Activated B cell treated with CpG ODN at 0.5 μM for 24 hours (primary cell): ENCODE results near the gene SPACDR. TPM values are rescaled to one million over a fixed set of nuclear protein-coding genes. Genes with fewer than 3 reads are reported as not detected.

Source experiments
- ATAC-seq: fragments of 200-7000 bp; cut with Tn5 transposase; one replicate; pipeline ENCODE4 v1.10.0; 2021; ENCODE audit warnings: low read depth, mild to moderate bottlenecking, moderate library complexity
- CTCF ChIA-PET: fragments of 350-600 bp; sonication (Branson Sonifier 250); formaldehyde crosslinking; loops from one replicate; lab custom pipeline; 2021; ENCODE audit warnings: antibody characterized with exemption; lab: Charles Lee
- POLR2A ChIA-PET: fragments of 350-600 bp; sonication (Branson Sonifier 250); formaldehyde crosslinking; loops from one replicate; lab custom pipeline; 2021; ENCODE audit warnings: antibody characterized with exemption; lab: Charles Lee
- DNase-seq: peaks from one replicate; pipeline ENCODE4 v3.0.0; 2022
- H3K27ac Mint-ChIP-seq: one replicate; pipeline ENCODE4 v1.8.0; 2020; ENCODE audit warnings: mixed read lengths
- H3K27me3 Mint-ChIP-seq: one replicate; pipeline ENCODE4 v1.8.0; 2021; ENCODE audit warnings: mixed read lengths
- H3K36me3 Mint-ChIP-seq: one replicate; pipeline ENCODE4 v1.8.0; 2021; ENCODE audit warnings: low read depth, mixed read lengths
- H3K4me1 Mint-ChIP-seq: one replicate; pipeline ENCODE4 v1.8.0; 2021; ENCODE audit warnings: mixed read lengths
- H3K4me3 Mint-ChIP-seq: one replicate; pipeline ENCODE4 v1.8.0; 2020; ENCODE audit warnings: mild to moderate bottlenecking, mixed read lengths
- H3K9me3 Mint-ChIP-seq: one replicate; pipeline ENCODE4 v1.8.0; 2020; ENCODE audit warnings: mixed read lengths
- CTCF ChIP-seq: fragments of 200-600 bp; IDR thresholded peaks from one replicate; pipeline ENCODE4 v1.8.0; 2022; ENCODE audit warnings: antibody characterized with exemption, mild to moderate bottlenecking
- intact Hi-C: fragments of 100-400 bp; cut with micrococcal nuclease; formaldehyde crosslinking; loops from one replicate; pipeline ENCODE4 v1.15.1; 2024
- total RNA-seq: library from RNA; stranded (reverse); gene quantifications from 2 replicates; pipeline ENCODE4 v1.2.3, GENCODE V29; 2022

SPACDR gene
- total RNA-seq, 1 donor from 2014 or later = 2.3 TPM

GRCh38 chr7:100465702-100466311, 1.7 kb upstream of the SPACDR start:
- no peaks in the 10 kb centered on the region for H3K9me3 Mint-ChIP-seq
- no peak overlapping the region for H3K4me3 Mint-ChIP-seq
- peaks cover 41% of the 10 kb centered on the region for H3K36me3 Mint-ChIP-seq
- intact Hi-C loops = no loop called here
- no peak for TF ChIP-seq CTCF
- CTCF ChIA-PET = interaction anchor here (0.6 to 2.3 kb wide), 4 partner anchors 70 to 99 kb away, joined by 3 to 10 read pairs (median 4); no protein-coding TSS in a partner anchor
- no peaks in the 10 kb centered on the region for H3K27me3 Mint-ChIP-seq
- no peak for DNase-seq
- POLR2A ChIA-PET = interaction anchor here (0.6 to 0.9 kb wide), 3 partner anchors 15 to 172 kb away, joined by 3 to 6 read pairs (median 3); no protein-coding TSS in a partner anchor
- no peak for ATAC-seq
- H3K27ac Mint-ChIP-seq = no peak overlapping the region
- H3K4me1 Mint-ChIP-seq = peaks cover 6% of the 10 kb centered on the region

- peaks cover 38% of the 10 kb centered on the region for H3K36me3 Mint-ChIP-seq
- TF ChIP-seq CTCF = no peak
- ATAC-seq (no peak), DNase-seq (no peak)
- no peaks in the 10 kb centered on the region for H3K9me3 Mint-ChIP-seq
- POLR2A ChIA-PET = interaction anchor here (0.6 to 1.1 kb wide), 4 partner anchors 15 to 173 kb away, joined by 3 to 6 read pairs (median 4); no protein-coding TSS in a partner anchor
- CTCF ChIA-PET = interaction anchor here (0.6 to 2.3 kb wide), 6 partner anchors 8 to 100 kb away, joined by 3 to 10 read pairs (median 4); no protein-coding TSS in a partner anchor
- no peak overlapping the region for H3K4me3 Mint-ChIP-seq
- intact Hi-C loops = no loop called here
- peaks cover 6% of the 10 kb centered on the region for H3K4me1 Mint-ChIP-seq
- no peaks in the 10 kb centered on the region for H3K27me3 Mint-ChIP-seq
- no peak overlapping the region for H3K27ac Mint-ChIP-seq
Observed at GRCh38 chr7:100465299-100465698, 1.2 kb upstream of the SPACDR start.

- POLR2A ChIA-PET = interaction anchor here (1.1 kb wide), 1 partner anchor 21 kb away, joined by 6 read pairs; no protein-coding TSS in a partner anchor
- ATAC-seq = no peak
Observed at GRCh38 chr7:100464791-100465190, 731 bp upstream of the SPACDR start.

GRCh38 chr7:100457033-100457432, 7.0 kb downstream of the SPACDR start:
- no peak overlapping the region for H3K27ac Mint-ChIP-seq
- no peak for TF ChIP-seq CTCF
- H3K9me3 Mint-ChIP-seq = no peaks in the 10 kb centered on the region
- CTCF ChIA-PET = interaction anchor here (0.5 kb wide), 1 partner anchor 268 kb away, joined by 3 read pairs; no protein-coding TSS in a partner anchor
- peaks cover 13% of the 10 kb centered on the region for H3K36me3 Mint-ChIP-seq
- intact Hi-C loops = loop anchor here (10.0 kb wide), 1 partner anchor 542 kb away; the partner anchor contains the start of gene TRIM4
- POLR2A ChIA-PET = no interaction called here
- H3K4me1 Mint-ChIP-seq = peaks cover 3% of the 10 kb centered on the region
- H3K4me3 Mint-ChIP-seq = no peak overlapping the region
- no peak for DNase-seq
- ATAC-seq = no peak
- H3K27me3 Mint-ChIP-seq = no peaks in the 10 kb centered on the region

More at GRCh38 chr7:100464791-100465190, 731 bp upstream of the SPACDR start:
- intact Hi-C loops = no loop called here
- no peak for DNase-seq
- Mint-ChIP-seq H3K9me3 (no peaks in the 10 kb centered on the region), H3K36me3 (peaks cover 38% of the 10 kb centered on the region), H3K4me1 (peaks cover 3% of the 10 kb centered on the region), H3K27ac (no peak overlapping the region), H3K27me3 (no peaks in the 10 kb centered on the region), H3K4me3 (no peak overlapping the region)
- no peak for TF ChIP-seq CTCF
- CTCF ChIA-PET = interaction anchor here (1.1 to 2.3 kb wide), 3 partner anchors 9 to 95 kb away, joined by 3 to 10 read pairs (median 5); no protein-coding TSS in a partner anchor

- Mint-ChIP-seq H3K27ac (no peak overlapping the region), H3K9me3 (no peaks in the 10 kb centered on the region), H3K27me3 (no peaks in the 10 kb centered on the region), H3K36me3 (peaks cover 11% of the 10 kb centered on the region), H3K4me3 (no peak overlapping the region), H3K4me1 (peaks cover 3% of the 10 kb centered on the region)
- DNase-seq = no peak
- no peak for ATAC-seq
- intact Hi-C loops = loop anchor here (10.0 kb wide), 1 partner anchor 542 kb away; the partner anchor contains the start of gene TRIM4
- POLR2A ChIA-PET = interaction anchor here (7.9 kb wide), 1 partner anchor 28 kb away, joined by 65 read pairs; the partner anchor contains the start of genes MEPCE and ZCWPW1
- CTCF ChIA-PET = no interaction called here
- no peak for TF ChIP-seq CTCF
Observed at GRCh38 chr7:100456562-100456961, 7.5 kb downstream of the SPACDR start.
